Mesenchymal stem cell (in vitro differentiated cells and primary cell): ENCODE data around the gene MTUS2.

ENCODE experiments used
- DNase-seq: peaks from one replicate; pipeline ENCODE4 v3.0.0-alpha.2; 2013
- H2AFZ ChIP-seq: one replicate; pipeline ENCODE4 v1.6.1; 2013; ENCODE audit warnings: low read depth, mild to moderate bottlenecking, control low read depth, inconsistent platforms, low read length, moderate library complexity
- H2AK5ac ChIP-seq: 2 replicates; pipeline ENCODE4 v1.6.1; 2013; ENCODE audit warnings: low read length, moderate library complexity, mild to moderate bottlenecking, inconsistent platforms; ENCODE audit not compliant: severe bottlenecking
- H2BK120ac ChIP-seq: one replicate; pipeline ENCODE4 v1.6.1; 2013; ENCODE audit warnings: low read depth, mild to moderate bottlenecking, inconsistent platforms, low read length, moderate library complexity
- H2BK12ac ChIP-seq, 2 experiments: one replicate each; pipeline ENCODE4 v1.6.1; 2013; ENCODE audit warnings: inconsistent platforms in 2 of 2, low read length in 2 of 2, mild to moderate bottlenecking in 2 of 2, moderate library complexity in 2 of 2, control low read depth in 1 of 2
- H2BK15ac ChIP-seq: one replicate; pipeline ENCODE4 v1.6.1; 2013; ENCODE audit warnings: mild to moderate bottlenecking, low read depth, inconsistent platforms; ENCODE audit not compliant: poor library complexity, severe bottlenecking
- H2BK5ac ChIP-seq: 2 replicates; pipeline ENCODE4 v1.6.1; 2013; ENCODE audit warnings: low read depth, mild to moderate bottlenecking, low read length, control low read depth, inconsistent platforms; ENCODE audit not compliant: poor library complexity, severe bottlenecking
- H3K14ac ChIP-seq, 2 experiments: one replicate each; pipeline ENCODE4 v1.6.1; 2013; ENCODE audit warnings: inconsistent platforms in 2 of 2, low read length in 2 of 2, control low read depth in 1 of 2, mild to moderate bottlenecking in 1 of 2, moderate library complexity in 1 of 2
- H3K18ac ChIP-seq, 2 experiments: one replicate each; pipeline ENCODE4 v1.6.1; 2013; ENCODE audit warnings: inconsistent platforms in 2 of 2, low read length in 2 of 2, control low read depth in 1 of 2, low read depth in 1 of 2, mild to moderate bottlenecking in 1 of 2
- H3K23ac ChIP-seq, 2 experiments: one replicate each; pipeline ENCODE4 v1.6.1; 2013; ENCODE audit warnings: inconsistent platforms in 2 of 2, low read length in 2 of 2, mild to moderate bottlenecking in 2 of 2, moderate library complexity in 2 of 2, control low read depth in 1 of 2
- H3K27ac ChIP-seq: 2 replicates; pipeline ENCODE4 v1.5.1; 2013; ENCODE audit warnings: mild to moderate bottlenecking, moderate library complexity, low read length, control low read depth, inconsistent platforms; ENCODE audit not compliant: poor library complexity, severe bottlenecking
- H3K27me3 ChIP-seq, 2 experiments: 2 replicates each; pipeline versions ENCODE4 v1.6.1 to v1.7.0; 2013; ENCODE audit warnings: low read length in 2 of 2, mild to moderate bottlenecking in 2 of 2, moderate library complexity in 2 of 2, control low read depth in 1 of 2, inconsistent platforms in 1 of 2; ENCODE audit not compliant: control insufficient read depth in 1 of 2, insufficient read depth in 1 of 2
- H3K36me3 ChIP-seq, 2 experiments: 2 replicates each; pipeline versions ENCODE4 v1.6.1 to v1.7.0; 2013; ENCODE audit warnings: low read length in 2 of 2, control low read depth in 1 of 2, inconsistent platforms in 1 of 2, low read depth in 1 of 2, mild to moderate bottlenecking in 1 of 2; ENCODE audit not compliant: insufficient read depth in 2 of 2, control insufficient read depth in 1 of 2
- H3K4ac ChIP-seq, 2 experiments: one replicate each; pipeline ENCODE4 v1.6.1; 2013; ENCODE audit warnings: inconsistent platforms in 2 of 2, low read length in 2 of 2, mild to moderate bottlenecking in 2 of 2, moderate library complexity in 2 of 2, control low read depth in 1 of 2, low read depth in 1 of 2
- H3K4me1 ChIP-seq: 2 replicates; pipeline ENCODE4 v1.6.1; 2013; ENCODE audit warnings: low read depth, low read length, control low read depth; ENCODE audit not compliant: control insufficient read depth, insufficient read depth
- H3K4me2 ChIP-seq: 2 replicates; pipeline ENCODE4 v1.6.1; 2013; ENCODE audit warnings: low read length, mild to moderate bottlenecking, inconsistent platforms; ENCODE audit not compliant: poor library complexity, severe bottlenecking
- H3K4me3 ChIP-seq, 2 experiments: 2 replicates each; pipeline versions ENCODE4 v1.5.1 to v1.7.0; 2013; ENCODE audit warnings: low read length in 2 of 2, mild to moderate bottlenecking in 2 of 2, control low read depth in 1 of 2, low read depth in 1 of 2; ENCODE audit not compliant: insufficient read depth in 1 of 2
- H3K79me1 ChIP-seq: replicated peaks from 2 replicates; pipeline ENCODE4 v1.6.1; 2013; ENCODE audit warnings: mild to moderate bottlenecking, control low read depth, low read length, inconsistent platforms; ENCODE audit not compliant: poor library complexity, severe bottlenecking
- H3K9ac ChIP-seq: 2 replicates; pipeline ENCODE4 v1.7.0; 2013; ENCODE audit warnings: mild to moderate bottlenecking, low read length, moderate library complexity
- H3K9me3 ChIP-seq: 2 replicates; pipeline ENCODE4 v1.7.0; 2013; ENCODE audit warnings: mild to moderate bottlenecking, low read length; ENCODE audit not compliant: control insufficient read depth
- H4K8ac ChIP-seq: one replicate; pipeline ENCODE4 v1.6.1; 2013; ENCODE audit warnings: inconsistent platforms, mild to moderate bottlenecking, low read length, moderate library complexity
- H4K91ac ChIP-seq: one replicate; pipeline ENCODE4 v1.6.1; 2013; ENCODE audit warnings: mild to moderate bottlenecking, low read length, inconsistent platforms
- whole genome bisulfite sequencing: methylation state at CpG from one replicate; pipeline ENCODE4 v1.1.7; 2013; ENCODE audit warnings: mixed read lengths; 5-methylcytosine and 5-hydroxymethylcytosine counted together

MTUS2 gene

GRCh38 chr13:29479716-29480492 lies 659.8 kb downstream of the MTUS2 start:
- H2BK5ac ChIP-seq: no peak overlapping the region
- WGBS: 73% methylated on average over 25 of the region's 25 CpGs
- no peak overlapping the region for H2BK120ac ChIP-seq
- H3K9ac ChIP-seq: no peak overlapping the region
- H4K8ac ChIP-seq: no peak overlapping the region
- H4K91ac ChIP-seq: no peak overlapping the region
- H3K9me3 ChIP-seq: no peaks in the 10 kb centered on the region
- no peak overlapping the region for H3K27ac ChIP-seq
- H2AFZ ChIP-seq: no peak overlapping the region
- peaks cover 2% of the 10 kb centered on the region for H3K4me1 ChIP-seq
- no peak overlapping the region for H2BK15ac ChIP-seq
- no peak for DNase-seq
- no peak overlapping the region for H3K4ac ChIP-seq
- no peak overlapping the region for H3K4me2 ChIP-seq
- H3K23ac ChIP-seq: no peak overlapping the region
- no peak overlapping the region for H3K18ac ChIP-seq
- H3K27me3 ChIP-seq: peaks cover 18 to 27% of the 10 kb centered on the region in 2 experiments
- H2AK5ac ChIP-seq: no peak overlapping the region
- H3K36me3 ChIP-seq: no peaks in the 10 kb centered on the region
- H2BK12ac ChIP-seq: no peak overlapping the region
- H3K4me3 ChIP-seq: no peak overlapping the region
- no peaks in the 10 kb centered on the region for H3K79me1 ChIP-seq
- H3K14ac ChIP-seq: peak overlapping the region in 1 of 2 experiments; percentile 35

- no peak overlapping the region for H2BK5ac ChIP-seq
- H3K14ac ChIP-seq: no peak overlapping the region
- H3K18ac ChIP-seq: no peak overlapping the region
- no peak overlapping the region for H4K91ac ChIP-seq
- H2BK15ac ChIP-seq: no peak overlapping the region
- peaks cover 2% of the 10 kb centered on the region for H3K4me1 ChIP-seq
- no peak overlapping the region for H4K8ac ChIP-seq
- no peak overlapping the region for H3K23ac ChIP-seq
- no peak overlapping the region for H2AK5ac ChIP-seq
- H3K4me3 ChIP-seq: no peak overlapping the region
- H3K4me2 ChIP-seq: no peak overlapping the region
- H2AFZ ChIP-seq: no peak overlapping the region
- H2BK120ac ChIP-seq: no peak overlapping the region
- no peaks in the 10 kb centered on the region for H3K36me3 ChIP-seq
- no peak overlapping the region for H3K27ac ChIP-seq
- H3K4ac ChIP-seq: no peak overlapping the region
- WGBS: 74% methylated on average over 6 of the region's 11 CpGs
- no peak overlapping the region for H2BK12ac ChIP-seq
- no peak overlapping the region for H3K9ac ChIP-seq
- H3K9me3 ChIP-seq: no peaks in the 10 kb centered on the region
- no peak for DNase-seq
- no peaks in the 10 kb centered on the region for H3K79me1 ChIP-seq
- peaks cover 23 to 27% of the 10 kb centered on the region in 2 experiments for H3K27me3 ChIP-seq
These were observed 660.9 kb downstream of the MTUS2 start for GRCh38 chr13:29480893-29481525.

- no peaks in the 10 kb centered on the region for H3K9me3 ChIP-seq
- no peak overlapping the region for H2BK120ac ChIP-seq
- no peak overlapping the region for H3K9ac ChIP-seq
- no peak for DNase-seq
- no peaks in the 10 kb centered on the region for H3K36me3 ChIP-seq
- H2BK15ac ChIP-seq: no peak overlapping the region
- H4K91ac ChIP-seq: no peak overlapping the region
- H3K23ac ChIP-seq: no peak overlapping the region
- WGBS: 96% methylated on average over 4 of the region's 5 CpGs
- no peak overlapping the region for H2AK5ac ChIP-seq
- H4K8ac ChIP-seq: no peak overlapping the region
- H3K4ac ChIP-seq: no peak overlapping the region
- H3K27ac ChIP-seq: no peak overlapping the region
- H3K4me2 ChIP-seq: no peak overlapping the region
- H3K4me1 ChIP-seq: peaks cover 2% of the 10 kb centered on the region
- no peaks in the 10 kb centered on the region for H3K79me1 ChIP-seq
- no peak overlapping the region for H2BK5ac ChIP-seq
- no peak overlapping the region for H2BK12ac ChIP-seq
- H3K4me3 ChIP-seq: no peak overlapping the region
- H2AFZ ChIP-seq: no peak overlapping the region
- no peak overlapping the region for H3K18ac ChIP-seq
- H3K27me3 ChIP-seq: peaks cover 23 to 27% of the 10 kb centered on the region in 2 experiments
- H3K14ac ChIP-seq: no peak overlapping the region
These were observed 661.5 kb downstream of the MTUS2 start for GRCh38 chr13:29481603-29482002.

GRCh38 chr13:29482504-29482903 lies 662.4 kb downstream of the MTUS2 start:
- no peaks in the 10 kb centered on the region for H3K36me3 ChIP-seq
- peaks cover 2% of the 10 kb centered on the region for H3K4me1 ChIP-seq
- H2AK5ac ChIP-seq: no peak overlapping the region
- no peak overlapping the region for H3K9ac ChIP-seq
- 73% methylated on average over 3 of the region's 4 CpGs for WGBS
- no peak overlapping the region for H2BK5ac ChIP-seq
- H4K8ac ChIP-seq: no peak overlapping the region
- no peaks in the 10 kb centered on the region for H3K79me1 ChIP-seq
- H2BK12ac ChIP-seq: no peak overlapping the region
- no peak overlapping the region for H4K91ac ChIP-seq
- no peak overlapping the region for H3K14ac ChIP-seq
- H2AFZ ChIP-seq: no peak overlapping the region
- peaks cover 31 to 35% of the 10 kb centered on the region in 2 experiments for H3K27me3 ChIP-seq
- H3K4me3 ChIP-seq: no peak overlapping the region
- no peak overlapping the region for H3K4me2 ChIP-seq
- H2BK15ac ChIP-seq: no peak overlapping the region
- H2BK120ac ChIP-seq: no peak overlapping the region
- H3K27ac ChIP-seq: no peak overlapping the region
- no peak for DNase-seq
- H3K4ac ChIP-seq: no peak overlapping the region
- H3K23ac ChIP-seq: no peak overlapping the region
- no peaks in the 10 kb centered on the region for H3K9me3 ChIP-seq
- H3K18ac ChIP-seq: no peak overlapping the region
